SKM-1 treated with dmso at 0.1 percent for 144 hours (cell line): ENCODE results near the gene ZMAT2.
"Not testable (repeated sequence)": the region's sequence is repeated elsewhere in the genome, so short reads cannot be mapped to it uniquely, and the experiment has no call there.

ENCODE experiments used
- DNase-seq: peaks from one replicate; lab custom pipeline; 2025; ENCODE audit not compliant: unreplicated experiment; lab: John Stamatoyannopoulos, UW

Gene ZMAT2

DNA sequence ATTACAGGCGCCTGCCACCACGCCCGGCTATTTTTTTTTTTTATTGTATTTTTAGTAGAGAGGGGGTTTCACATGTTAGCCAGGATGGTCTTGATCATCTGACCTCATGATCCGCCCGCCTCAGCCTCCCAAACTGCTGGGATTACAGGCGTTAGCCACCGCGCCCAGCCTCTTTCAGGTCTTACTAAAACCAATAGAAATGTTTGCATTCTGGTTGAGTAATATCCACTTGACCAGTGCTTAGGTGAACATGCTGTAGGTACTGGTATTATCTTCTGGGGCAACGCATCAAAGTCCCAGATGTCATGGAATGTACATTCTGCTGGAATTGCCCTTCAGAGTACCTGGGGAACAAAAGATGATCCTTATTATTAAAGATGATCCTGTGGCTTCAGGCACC is 8.5 kb downstream of the ZMAT2 start:
- DNase-seq, result not testable (repeated sequence)

DNA sequence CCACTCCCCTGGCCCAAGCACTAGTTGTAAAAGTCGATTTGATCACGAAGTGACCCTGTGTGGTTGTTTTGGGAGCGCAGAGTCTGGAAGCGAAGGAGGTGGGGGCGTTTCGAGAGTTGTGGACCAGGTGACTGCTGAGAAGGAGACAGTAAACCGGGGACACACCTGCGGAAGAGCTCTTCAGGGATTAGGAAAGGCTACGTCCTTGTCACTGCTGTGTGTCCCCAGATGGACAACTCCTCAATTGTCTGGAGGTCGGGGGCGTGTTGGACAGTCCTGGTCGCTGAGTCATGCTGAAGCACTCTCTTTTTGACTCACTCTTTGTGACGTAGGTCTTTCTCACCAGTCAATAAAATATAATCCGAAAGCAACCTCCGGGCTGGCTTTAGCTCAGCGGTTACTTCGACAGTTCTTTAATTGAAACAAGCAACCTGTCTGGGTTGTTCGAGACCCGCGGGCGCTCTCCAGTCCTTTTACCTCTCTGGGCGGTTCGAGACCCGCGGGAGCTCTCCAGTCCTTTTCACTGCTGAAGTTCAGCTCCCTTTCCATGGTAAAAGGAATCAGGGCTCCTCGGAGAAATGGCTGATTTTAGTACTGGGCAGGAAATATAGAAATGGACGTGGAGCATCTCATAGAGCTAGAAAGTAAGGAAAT is 10.8 kb downstream of the ZMAT2 start:
- peak; percentile 73 for DNase-seq

DNA sequence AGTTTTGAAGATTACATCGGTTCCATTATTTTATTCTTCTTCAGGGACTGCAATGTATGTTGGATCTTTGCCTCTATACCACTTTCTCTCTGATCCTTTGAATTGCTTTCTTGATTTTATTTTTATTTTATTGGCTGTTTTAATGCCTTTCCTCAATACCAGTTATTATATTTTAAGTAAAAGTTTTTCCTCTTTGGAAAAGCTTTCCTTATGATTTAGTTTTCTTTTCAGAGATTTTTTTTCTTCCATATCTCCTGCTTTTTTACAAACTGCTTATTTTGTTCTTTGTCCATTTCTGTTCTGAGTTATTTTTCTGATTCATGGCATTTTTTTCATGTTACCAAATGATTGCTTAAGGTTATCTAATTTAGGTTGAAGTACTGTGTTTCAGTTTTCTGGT is 11.5 kb downstream of the ZMAT2 start:
- DNase-seq, result no peak

DNA sequence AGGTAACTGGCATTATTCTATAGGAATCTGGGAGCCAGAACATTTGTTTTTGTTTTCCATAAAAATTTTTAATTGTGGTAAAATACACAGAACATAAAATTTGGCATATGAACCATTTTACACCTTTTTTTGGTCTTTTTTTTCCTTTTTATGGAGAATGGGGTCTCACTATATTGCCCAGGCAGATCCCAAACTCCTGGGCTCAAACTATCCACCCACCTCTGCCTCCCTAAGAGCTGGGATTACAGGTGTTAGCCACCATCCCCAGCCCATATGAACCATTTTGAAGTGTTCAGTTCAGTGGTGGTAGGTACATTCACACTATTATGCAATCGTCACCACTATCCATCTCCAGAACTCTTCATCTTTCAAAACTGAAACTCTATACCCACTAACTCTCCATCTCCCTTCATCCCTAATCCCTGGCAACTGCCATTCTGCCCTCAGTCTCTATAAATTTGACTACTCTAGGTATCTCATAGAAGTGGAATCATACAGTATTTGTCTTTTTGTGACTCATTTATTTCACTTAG is 13.4 kb downstream of the ZMAT2 start:
- DNase-seq, result no peak

DNA sequence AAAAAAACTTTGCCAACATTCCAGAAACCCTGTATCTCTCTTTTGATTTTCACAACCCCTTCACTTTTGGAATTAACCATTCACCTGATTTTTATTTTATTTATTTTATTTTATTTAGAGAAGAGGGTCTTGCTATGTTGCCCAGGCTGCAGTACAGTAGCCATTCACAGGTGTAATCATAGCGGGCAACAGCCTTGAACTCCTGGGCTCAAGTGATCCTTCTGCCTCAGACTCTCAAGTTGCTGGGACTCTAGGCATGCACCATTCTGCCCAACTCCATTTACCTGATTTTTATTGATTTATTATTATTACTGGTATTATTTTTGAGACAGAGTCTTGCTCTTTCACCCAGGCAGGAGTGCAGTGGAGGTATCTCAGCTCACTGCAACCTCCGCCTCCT is 16.0 kb downstream of the ZMAT2 start:
- DNase-seq, result not testable (repeated sequence)

DNA sequence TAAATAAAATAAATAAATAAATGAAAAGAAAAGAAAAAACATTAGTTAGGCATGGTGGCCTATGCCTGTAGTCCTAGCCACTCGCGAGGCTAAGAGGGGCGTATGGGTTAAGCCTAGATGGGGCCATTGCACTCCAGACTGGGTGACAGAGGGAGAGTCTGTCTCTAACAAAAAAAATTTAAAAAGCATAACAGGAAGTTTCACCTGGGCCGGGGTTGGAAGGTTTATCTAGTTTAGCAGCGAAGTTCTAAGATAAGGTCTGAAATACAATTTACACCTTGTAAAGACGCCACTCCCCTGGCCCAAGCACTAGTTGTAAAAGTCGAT is 18.0 kb downstream of the ZMAT2 start:
- no peak for DNase-seq

DNA sequence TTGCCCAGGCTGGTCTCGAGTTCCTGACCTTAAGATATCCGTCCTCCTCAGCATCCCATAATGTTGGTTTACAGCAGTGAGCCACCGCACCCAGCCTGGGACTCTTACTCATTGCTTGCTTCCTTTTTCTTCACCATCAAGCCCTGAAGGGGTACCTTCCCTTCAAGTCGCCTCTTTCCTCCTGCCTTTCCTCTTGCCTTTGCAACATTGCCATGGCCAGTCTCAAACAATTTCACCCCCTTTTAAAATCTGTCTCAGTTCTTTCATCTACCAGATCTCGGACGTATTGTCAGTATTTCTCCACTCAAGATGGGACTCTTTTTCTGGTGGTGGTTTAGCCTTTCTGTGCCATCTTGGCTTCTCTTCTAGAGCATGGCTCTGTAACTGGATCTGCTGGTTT is 20.5 kb downstream of the ZMAT2 start:
- not testable (repeated sequence) for DNase-seq

DNA sequence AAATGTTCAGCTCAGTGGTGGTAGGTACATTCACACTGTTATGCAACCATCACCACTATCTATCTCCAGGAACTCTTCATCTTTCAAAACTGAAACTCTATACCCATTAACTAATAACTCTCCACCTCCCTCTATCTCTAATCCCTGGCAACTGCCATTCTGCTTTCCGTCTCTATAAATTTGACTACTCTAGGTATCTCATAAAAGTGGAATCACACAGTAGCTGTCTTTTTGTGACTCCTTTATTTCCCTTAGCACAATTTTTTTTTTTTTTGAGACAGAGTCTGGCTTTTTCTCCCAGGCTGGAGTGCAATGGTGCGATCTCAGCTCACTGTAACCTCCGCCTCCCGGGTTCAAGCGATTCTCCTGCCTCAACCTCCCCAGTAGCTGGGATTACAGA is 21.1 kb downstream of the ZMAT2 start:
- DNase-seq, result not testable (repeated sequence)

DNA sequence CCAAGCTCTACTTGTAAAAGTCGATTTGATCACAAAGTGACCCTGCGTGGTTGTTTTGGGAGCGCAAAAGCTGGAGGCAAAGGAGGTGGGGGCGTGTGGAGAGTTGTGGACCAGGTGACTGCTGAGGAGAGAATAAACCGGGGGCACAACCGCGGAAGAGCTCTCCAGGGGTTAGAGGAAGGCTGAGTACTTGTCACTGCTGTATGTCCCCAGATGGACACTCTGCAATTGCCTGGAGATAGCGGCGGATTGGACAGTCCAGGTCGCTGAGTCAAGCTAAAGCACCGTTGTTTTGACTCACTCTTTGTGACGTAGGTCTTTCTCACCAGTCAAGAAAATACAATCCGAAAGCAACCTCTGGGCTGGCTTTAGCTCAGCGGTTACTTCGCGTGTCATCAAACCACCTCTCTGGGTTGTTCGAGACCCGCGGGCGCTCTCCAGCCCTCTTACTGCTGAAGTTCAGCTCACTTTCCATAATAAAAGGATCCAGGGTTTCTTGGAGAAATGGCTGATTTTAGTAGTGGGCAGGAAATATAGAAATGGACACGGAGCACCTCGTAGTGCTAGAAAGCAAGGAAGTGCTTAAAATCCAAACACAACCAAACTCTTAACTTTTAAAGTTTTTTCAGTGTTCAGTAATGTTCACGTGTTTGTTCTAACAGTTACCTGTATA is 25.7 kb downstream of the ZMAT2 start:
- no peak for DNase-seq

DNA sequence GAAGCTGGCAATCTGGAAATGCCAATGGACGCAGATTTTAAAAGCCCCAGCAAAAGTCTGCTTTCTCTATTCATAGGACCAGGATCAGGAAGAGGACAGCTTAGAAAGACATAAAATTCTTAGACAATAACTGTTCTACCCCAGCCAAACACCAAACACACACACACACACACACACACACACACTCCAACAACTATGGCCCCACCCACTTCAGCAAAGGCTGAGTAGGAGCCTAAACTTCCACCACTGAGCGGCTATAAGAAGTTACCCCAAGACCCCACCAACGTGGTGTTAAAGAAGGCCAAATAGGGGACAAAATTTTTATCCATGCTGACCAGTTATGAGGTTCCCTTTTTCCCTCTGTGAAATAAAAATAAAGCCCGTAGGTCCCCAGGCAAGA is 32.9 kb downstream of the ZMAT2 start:
- DNase-seq, result no peak

DNA sequence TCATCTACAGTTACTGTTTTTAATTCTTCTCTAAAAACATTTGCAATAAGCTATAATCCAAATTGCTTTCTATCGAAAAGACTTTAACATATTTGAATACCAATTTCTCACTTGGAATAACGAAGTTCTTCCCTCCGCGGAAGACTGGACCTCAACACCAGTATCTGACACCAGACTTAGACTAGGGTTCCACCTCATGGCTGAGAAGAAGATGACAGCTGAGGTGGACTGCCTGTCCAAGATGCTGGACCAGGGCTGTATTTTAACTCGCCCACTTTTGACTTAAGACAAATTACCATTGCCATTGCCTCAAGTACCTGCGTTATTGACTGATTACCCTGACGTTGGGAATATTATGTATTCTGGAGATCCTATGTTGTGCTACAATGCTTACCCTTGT is 34.1 kb downstream of the ZMAT2 start:
- no peak for DNase-seq

DNA sequence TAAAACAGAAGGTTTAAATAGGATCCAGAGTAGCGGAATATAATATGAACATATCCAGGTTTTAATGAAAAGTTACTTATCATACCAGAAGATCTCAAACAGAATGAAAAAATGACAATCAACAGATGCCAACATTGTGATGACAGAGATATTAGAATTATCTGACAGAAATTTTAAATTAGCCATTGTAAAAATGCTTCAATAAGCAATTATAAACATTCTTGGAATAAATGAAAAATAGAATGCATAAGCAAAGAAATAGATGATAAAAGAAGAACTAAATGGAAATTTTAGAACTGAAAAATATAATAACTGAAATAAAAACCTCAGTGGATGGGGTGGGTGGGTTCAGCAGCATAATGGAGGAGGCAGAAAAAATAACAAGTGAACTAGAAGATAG is 37.2 kb downstream of the ZMAT2 start:
- DNase-seq, result no peak

DNA sequence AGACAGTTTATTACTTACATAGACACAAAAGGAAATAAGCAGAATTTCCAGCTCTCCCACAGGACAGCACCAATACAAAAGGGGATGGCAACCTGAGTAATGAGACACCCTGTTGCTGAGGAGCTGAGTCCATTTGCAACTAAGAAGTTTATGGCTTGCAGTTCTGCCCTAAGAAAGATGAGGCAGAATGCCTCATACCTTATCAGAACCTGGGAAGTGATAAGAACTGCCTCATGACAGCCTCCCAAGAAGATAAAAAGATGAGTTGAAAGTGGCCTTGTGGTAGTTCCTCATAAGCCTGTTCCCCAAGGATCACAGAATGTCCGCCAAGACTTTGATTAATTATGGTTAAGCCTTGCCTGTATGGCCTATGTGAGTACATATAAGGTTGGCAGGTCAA is 41.7 kb downstream of the ZMAT2 start:
- DNase-seq, result no peak

DNA sequence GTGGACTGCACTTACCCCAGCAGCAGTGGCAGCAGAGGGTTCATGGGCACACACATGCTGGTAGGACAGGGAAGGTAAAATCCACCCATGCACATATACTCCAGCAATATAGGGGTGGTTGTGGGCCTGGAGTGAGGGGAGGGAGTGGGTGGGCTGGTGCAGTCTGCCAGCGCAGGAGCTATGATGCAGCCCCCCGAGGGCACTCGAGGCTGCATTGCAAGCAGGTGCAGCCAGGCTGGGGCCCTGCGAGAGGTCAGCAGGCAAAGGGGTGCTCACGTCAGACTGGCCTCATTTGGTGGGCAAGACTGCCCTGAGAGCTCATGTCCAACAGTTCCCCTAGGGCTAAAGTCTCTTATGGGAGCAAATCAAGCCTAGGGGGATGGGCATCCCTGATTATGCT is 53.3 kb downstream of the ZMAT2 start:
- DNase-seq, result no peak
